ENCODE measurements around the gene MARK2. TPM values are rescaled to one million over a fixed set of nuclear protein-coding genes. Genes with fewer than 3 reads are reported as not detected.
A peak's percentile ranks its signal among the peaks of the same experiment; 100 is the strongest.

The MARK2 gene
- polyA plus RNA-seq, 1 donor (not counting 4 experiments of a cell fraction or from before 2014, with no cell fraction given): 20.8 TPM

GRCh38 chr11:63871962-63872799 lies 33.3 kb downstream of the MARK2 start:
- no peak overlapping the region for H3K9ac ChIP-seq (ENCODE audit: control insufficient read depth, extremely low read depth, insufficient read depth, low read length)

GRCh38 chr11:63872800-63873197 lies 33.9 kb downstream of the MARK2 start:
- H3K4me1 ChIP-seq (ENCODE audit: control insufficient read depth, extremely low read depth, insufficient read depth, low read length): peaks cover 37% of the 10 kb centered on the region
- no peak overlapping the region for H3K4me3 ChIP-seq (ENCODE audit: control insufficient read depth in 2 of 3, extremely low read depth in 1 of 3, insufficient read depth in 2 of 3, low read depth in 1 of 3, low read length in 3 of 3)
- H3K9ac ChIP-seq (ENCODE audit: control insufficient read depth, extremely low read depth, insufficient read depth, low read length): no peak overlapping the region
- peak overlapping the region; percentile 49 for H3K27ac ChIP-seq (ENCODE audit: control insufficient read depth, insufficient read depth, low read length)
- H2AFZ ChIP-seq (ENCODE audit: control insufficient read depth, low read length): no peak overlapping the region
- no peaks in the 10 kb centered on the region for H3K9me3 ChIP-seq (ENCODE audit: control insufficient read depth, low read depth, low read length)
- H3K4me2 ChIP-seq (ENCODE audit: control insufficient read depth, extremely low read depth, insufficient read depth, low read depth, low read length): peak overlapping the region; percentile 76
- FAIRE-seq (no peak), DNase-seq (ENCODE audit: low read depth, low spot score) (no peak)
- TF ChIP-seq CTCF (optimal IDR thresholded peaks at IDR 0.05 in 1 of 3, IDR thresholded peaks at IDR 0.05 in 1 of 3, conservative IDR thresholded peaks at IDR 0.05 in 1 of 3; ENCODE audit: extremely low read depth in 1 of 3, insufficient read depth in 2 of 3, low read length in 3 of 3): no peak
- no peak for TF ChIP-seq EZH2 (IDR thresholded peaks at IDR 0.05; ENCODE audit: low read length)
- H3K9me1 ChIP-seq (ENCODE audit: control insufficient read depth, extremely low read depth, insufficient read depth, low read length): peaks cover 15% of the 10 kb centered on the region
- dilution Hi-C loops (cut with MboI; ENCODE audit: extremely low pct_ligation_motif_present, low sequenced_read_pairs): no loop called here
- no peaks in the 10 kb centered on the region for H3K27me3 ChIP-seq (ENCODE audit: control insufficient read depth, extremely low read depth, insufficient read depth, low read length)
- H3K79me2 ChIP-seq (ENCODE audit: control insufficient read depth, insufficient read depth, low read length): peaks cover 68% of the 10 kb centered on the region
- peaks cover 39% of the 10 kb centered on the region for H4K20me1 ChIP-seq (ENCODE audit: control insufficient read depth, extremely low read depth, insufficient read depth, low read length)
- peaks cover 0 to 10% of the 10 kb centered on the region in 2 experiments for H3K36me3 ChIP-seq (ENCODE audit: control insufficient read depth in 2 of 2, extremely low read depth in 1 of 2, insufficient read depth in 2 of 2, low read length in 2 of 2)

More at GRCh38 chr11:63871962-63872799, 33.3 kb downstream of the MARK2 start:
- H3K79me2 ChIP-seq (ENCODE audit: control insufficient read depth, insufficient read depth, low read length): peaks cover 72% of the 10 kb centered on the region
- H3K9me3 ChIP-seq (ENCODE audit: control insufficient read depth, low read depth, low read length): no peaks in the 10 kb centered on the region
- no peak overlapping the region for H2AFZ ChIP-seq (ENCODE audit: control insufficient read depth, low read length)
- peak overlapping the region; percentile 76 for H3K4me2 ChIP-seq (ENCODE audit: control insufficient read depth, extremely low read depth, insufficient read depth, low read depth, low read length)
- DNase-seq (ENCODE audit: low read depth, low spot score) (peak; percentile 54), FAIRE-seq (peak; percentile 73)
- dilution Hi-C loops (cut with MboI; ENCODE audit: extremely low pct_ligation_motif_present, low sequenced_read_pairs): no loop called here
- H3K9me1 ChIP-seq (ENCODE audit: control insufficient read depth, extremely low read depth, insufficient read depth, low read length): peaks cover 14% of the 10 kb centered on the region
- H3K27ac ChIP-seq (ENCODE audit: control insufficient read depth, insufficient read depth, low read length): peak overlapping the region; percentile 49
- no peaks in the 10 kb centered on the region for H3K27me3 ChIP-seq (ENCODE audit: control insufficient read depth, extremely low read depth, insufficient read depth, low read length)
- TF ChIP-seq EZH2 (IDR thresholded peaks at IDR 0.05; ENCODE audit: low read length) (no peak), CTCF (optimal IDR thresholded peaks at IDR 0.05 in 1 of 3, IDR thresholded peaks at IDR 0.05 in 1 of 3, conservative IDR thresholded peaks at IDR 0.05 in 1 of 3; ENCODE audit: extremely low read depth in 1 of 3, insufficient read depth in 2 of 3, low read length in 3 of 3) (peak; percentile 15 to 61 (median 23))
- peaks cover 0 to 12% of the 10 kb centered on the region in 2 experiments for H3K36me3 ChIP-seq (ENCODE audit: control insufficient read depth in 2 of 2, extremely low read depth in 1 of 2, insufficient read depth in 2 of 2, low read length in 2 of 2)
- H3K4me1 ChIP-seq (ENCODE audit: control insufficient read depth, extremely low read depth, insufficient read depth, low read length): peaks cover 37% of the 10 kb centered on the region
- peaks cover 38% of the 10 kb centered on the region for H4K20me1 ChIP-seq (ENCODE audit: control insufficient read depth, extremely low read depth, insufficient read depth, low read length)
- peak overlapping the region in 2 of 3 experiments; percentile 3 to 25 for H3K4me3 ChIP-seq (ENCODE audit: control insufficient read depth in 2 of 3, extremely low read depth in 1 of 3, insufficient read depth in 2 of 3, low read depth in 1 of 3, low read length in 3 of 3)

Measured in keratinocyte (primary cell).